Measurements from ENCODE around the gene SLK. TPM values are rescaled to one million over a fixed set of nuclear protein-coding genes. Genes with fewer than 3 reads are reported as not detected.

The SLK gene
- total RNA-seq, 1 donor, result 48.8 TPM

- H3K4me3 ChIP-seq (ENCODE audit: low read depth, low read length), result no peak overlapping the region
- no peak for TF ChIP-seq CTCF (IDR thresholded peaks at IDR 0.05; ENCODE audit: insufficient read depth, low read depth, low read length)
- no peak for DNase-seq (ENCODE audit: low read depth)
Measured at GRCh38 chr10:103954543-103954942, 12.4 kb upstream of the SLK start.

GRCh38 chr10:103958996-103959395 is 7.9 kb upstream of the SLK start:
- DNase-seq (ENCODE audit: low read depth), result no peak
- no peak overlapping the region for H3K4me3 ChIP-seq (ENCODE audit: low read depth, low read length)
- TF ChIP-seq CTCF (IDR thresholded peaks at IDR 0.05; ENCODE audit: insufficient read depth, low read depth, low read length), result no peak

- no peak overlapping the region for H3K4me3 ChIP-seq (ENCODE audit: low read depth, low read length)
- DNase-seq (ENCODE audit: low read depth), result peak; percentile 29
- no peak for TF ChIP-seq CTCF (IDR thresholded peaks at IDR 0.05; ENCODE audit: insufficient read depth, low read depth, low read length)
Measured at GRCh38 chr10:103960103-103960502, 6.8 kb upstream of the SLK start.

- no peak for TF ChIP-seq CTCF (IDR thresholded peaks at IDR 0.05; ENCODE audit: insufficient read depth, low read depth, low read length)
- DNase-seq (ENCODE audit: low read depth), result no peak
- H3K4me3 ChIP-seq (ENCODE audit: low read depth, low read length), result peak overlapping the region; percentile 91
Measured at GRCh38 chr10:103967448-103968071, 620 bp downstream of the SLK start.

GRCh38 chr10:103968441-103969391 is 1.8 kb downstream of the SLK start:
- no peak for DNase-seq (ENCODE audit: low read depth)
- no peak for TF ChIP-seq CTCF (IDR thresholded peaks at IDR 0.05; ENCODE audit: insufficient read depth, low read depth, low read length)
- peak overlapping the region; percentile 91 for H3K4me3 ChIP-seq (ENCODE audit: low read depth, low read length)

GRCh38 chr10:103969436-103969835 is 2.5 kb downstream of the SLK start:
- peak overlapping the region; percentile 91 for H3K4me3 ChIP-seq (ENCODE audit: low read depth, low read length)
- DNase-seq (ENCODE audit: low read depth), result no peak
- no peak for TF ChIP-seq CTCF (IDR thresholded peaks at IDR 0.05; ENCODE audit: insufficient read depth, low read depth, low read length)

All from fibroblast of villous mesenchyme (primary cell).